K562 (cell line): ENCODE results near the gene BRD7. TPM values are rescaled to one million over a fixed set of nuclear protein-coding genes. Genes with fewer than 3 reads are reported as not detected.

Source experiments
- BACH1 ChIP-seq: fragments of 200-800 bp; sonication (Bioruptor generic); IDR thresholded peaks from 2 replicates; pipeline ENCODE4 v1.6.1; 2016; ENCODE audit warnings: missing genetic modification characterization, missing compliant biosample characterization
- CBFA2T3 ChIP-seq: fragments of 450-650 bp; IDR thresholded peaks from 2 replicates; pipeline ENCODE4 v1.6.1; 2017
- CBX1 ChIP-seq: sonication (generic); IDR thresholded peaks from 2 replicates; pipeline ENCODE4 v1.6.1; 2016; ENCODE audit warnings: antibody characterized with exemption, low read depth, mild to moderate bottlenecking
- CTBP1 ChIP-seq: fragments of 450-650 bp; IDR thresholded peaks from 2 replicates; pipeline ENCODE4 v1.6.1; 2016; ENCODE audit warnings: borderline replicate concordance
- GTF2E2 ChIP-seq: fragments of 200-800 bp; sonication (Bioruptor generic); IDR thresholded peaks from 2 replicates; pipeline ENCODE4 v1.6.1; 2016; ENCODE audit warnings: missing genetic modification characterization, missing compliant biosample characterization
- HCFC1 ChIP-seq: IDR thresholded peaks from 2 replicates; pipeline ENCODE4 v1.6.1; 2012; ENCODE audit warnings: low read depth, low read length, improper control_type of control experiment
- MAZ ChIP-seq, 2 experiments: fragments of 450-650 bp in 1 of 2; sonication (generic) in 1 of 2; formaldehyde crosslinking; IDR thresholded peaks in 1 of 2; conservative IDR thresholded peaks in 1 of 2; 2 replicates each; pipeline versions ENCODE4 v1.4.0 to v1.5.0; 2020; ENCODE audit warnings: mild to moderate bottlenecking in 1 of 2, missing genetic modification reagents in 1 of 2
- POLR2G ChIP-seq: fragments of 200-400 bp; formaldehyde crosslinking; IDR thresholded peaks from 2 replicates; pipeline ENCODE4 v1.6.1; 2017; ENCODE audit warnings: low read depth, mild to moderate bottlenecking, antibody characterized with exemption, low read length, moderate library complexity
- PTRF ChIP-seq: fragments of 450-650 bp; IDR thresholded peaks from 2 replicates; pipeline ENCODE4 v1.6.1; 2016; ENCODE audit warnings: mild to moderate bottlenecking, missing genetic modification characterization, missing compliant biosample characterization
- RAD21 ChIP-seq, 2 experiments: fragments of 250-450 bp in 1 of 2; fragments of 450-650 bp in 1 of 2; sonication (Bioruptor Pico) in 1 of 2; formaldehyde crosslinking in 1 of 2; IDR thresholded peaks in 1 of 2; conservative IDR thresholded peaks in 1 of 2; 2 replicates each; pipeline versions ENCODE4 v1.4.0 to v1.8.0; 2020 to 2022; ENCODE audit warnings: mild to moderate bottlenecking in 2 of 2, moderate library complexity in 1 of 2
- RBFOX2 ChIP-seq: fragments of 200-400 bp; formaldehyde crosslinking; IDR thresholded peaks from 2 replicates; pipeline ENCODE4 v1.6.1; 2017; ENCODE audit warnings: low read depth, mild to moderate bottlenecking, low read length, moderate library complexity
- RNF2 ChIP-seq: sonication (generic); IDR thresholded peaks from 2 replicates; pipeline ENCODE4 v1.6.1; 2016
- SMARCE1 ChIP-seq: fragments of 450-650 bp; IDR thresholded peaks from 2 replicates; pipeline ENCODE4 v1.7.1; 2016; ENCODE audit warnings: mild to moderate bottlenecking
- TOE1 ChIP-seq, 2 experiments: fragments of 450-650 bp in 1 of 2; sonication (generic) in 1 of 2; formaldehyde crosslinking in 1 of 2; IDR thresholded peaks; 2 replicates each; pipeline versions ENCODE4 v1.7.1 to v1.8.0; 2016 to 2022; ENCODE audit warnings: borderline replicate concordance in 2 of 2, mild to moderate bottlenecking in 2 of 2, antibody characterized with exemption in 1 of 2, inconsistent platforms in 1 of 2, low read depth in 1 of 2, missing genetic modification reagents in 1 of 2, moderate library complexity in 1 of 2
- ZFP1 ChIP-seq: fragments of 450-650 bp; formaldehyde crosslinking; IDR thresholded peaks from 2 replicates; pipeline ENCODE4 v1.4.0; 2020; ENCODE audit warnings: mild to moderate bottlenecking, mixed read lengths
- ZFX ChIP-seq: sonication (generic); formaldehyde crosslinking; IDR thresholded peaks from 2 replicates; pipeline ENCODE4 v1.8.0; 2022; ENCODE audit warnings: mild to moderate bottlenecking, missing genetic modification reagents, moderate library complexity
- ZNF436 ChIP-seq: fragments of 250-450, 450-650 bp; sonication (Bioruptor Pico); formaldehyde crosslinking; IDR thresholded peaks from 2 replicates; pipeline ENCODE4 v1.7.0; 2020; ENCODE audit warnings: mild to moderate bottlenecking
- ZNF764 ChIP-seq: fragments of 250-450 bp; sonication (Bioruptor Pico); IDR thresholded peaks from 2 replicates; pipeline ENCODE4 v1.4.0; 2020; ENCODE audit warnings: low read depth, mild to moderate bottlenecking, moderate library complexity
- polyA plus RNA-seq, 8 experiments: library from polyadenylated mRNA; depleted of rRNA in 4 of 8; stranded (reverse) in 5 of 8; unstranded in 3 of 8; fragments of >200 nt; fragmentation: Nextera tagmentation in 2 of 8; fragmentation: Illumina TruSeq in 1 of 8; extraction: Ambion mirVana in 2 of 8; extraction: Trizol in 1 of 8; gene quantifications; 2 replicates each; pipeline versions ENCODE4 v1.2.1 to v1.2.3, GENCODE V29; 2011 to 2014; ENCODE audit warnings: inconsistent platforms in 1 of 8, missing spikeins in 1 of 8
- total RNA-seq, 7 experiments: library from RNA; depleted of rRNA in 6 of 7; stranded (reverse); fragments of >200 nt in 6 of 7; fragmentation: Illumina TruSeq in 2 of 7; extraction: Trizol in 2 of 7; gene quantifications; 2 replicates each; pipeline versions ENCODE4 v1.2.1 to v1.2.3, GENCODE V29; 2011 to 2021; ENCODE audit warnings: low replicate concordance in 1 of 7
- TF ChIP-seq, protein P1 (sequence below): IDR thresholded peaks from 3 replicates; pipeline ENCODE4 v1.6.1; 2011; ENCODE audit warnings: borderline replicate concordance, mild to moderate bottlenecking, moderate library complexity; ENCODE audit not compliant: insufficient read length; ENCODE audit errors: extremely low read depth
- TF ChIP-seq, protein P2 (sequence below): fragments of 450-650 bp; formaldehyde crosslinking; IDR thresholded peaks from 2 replicates; pipeline ENCODE4 v1.4.0; 2020; ENCODE audit warnings: mild to moderate bottlenecking, moderate library complexity
- TF ChIP-seq, protein P3 (sequence below), 2 experiments: IDR thresholded peaks; 2 replicates each; pipeline ENCODE4 v1.6.1; 2012; ENCODE audit warnings: improper control_type of control experiment in 2 of 2, low read depth in 2 of 2, low read length in 2 of 2, borderline replicate concordance in 1 of 2

The BRD7 gene
- total and polyA plus RNA-seq, 9 of the 15 experiments (the other 6 are each of a cell fraction or from before 2014, with no cell fraction given): 20.6 to 101 (median 68.7) TPM

DNA sequence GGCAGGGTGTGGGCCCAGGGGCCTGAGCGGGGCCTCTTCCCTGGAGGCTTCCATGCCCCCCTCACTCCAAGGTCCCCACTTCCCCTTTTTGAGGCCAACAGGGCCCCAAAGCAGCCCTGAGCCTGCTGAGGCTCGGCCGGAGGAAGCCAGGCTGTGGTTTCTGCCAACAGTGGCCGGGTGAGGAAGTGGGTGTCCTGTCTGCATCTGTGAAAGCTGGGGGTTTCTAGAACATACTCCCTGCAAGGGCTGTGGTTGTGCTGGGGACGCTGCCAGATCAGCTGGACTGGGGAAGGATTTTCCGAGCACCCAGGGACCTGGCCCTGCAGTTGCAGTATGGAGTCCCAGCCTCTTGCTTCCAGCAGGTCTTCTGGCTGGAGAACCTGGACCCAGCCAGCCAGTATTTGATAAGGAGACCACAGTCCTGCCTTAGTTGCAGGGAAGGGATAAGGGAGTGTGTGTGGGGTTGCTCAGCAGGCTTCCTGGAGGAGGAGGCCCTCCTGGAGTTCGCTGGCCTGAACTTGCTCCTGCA is 86.7 kb downstream of the BRD7 start (continued):
- TF ChIP-seq, protein P1, sequence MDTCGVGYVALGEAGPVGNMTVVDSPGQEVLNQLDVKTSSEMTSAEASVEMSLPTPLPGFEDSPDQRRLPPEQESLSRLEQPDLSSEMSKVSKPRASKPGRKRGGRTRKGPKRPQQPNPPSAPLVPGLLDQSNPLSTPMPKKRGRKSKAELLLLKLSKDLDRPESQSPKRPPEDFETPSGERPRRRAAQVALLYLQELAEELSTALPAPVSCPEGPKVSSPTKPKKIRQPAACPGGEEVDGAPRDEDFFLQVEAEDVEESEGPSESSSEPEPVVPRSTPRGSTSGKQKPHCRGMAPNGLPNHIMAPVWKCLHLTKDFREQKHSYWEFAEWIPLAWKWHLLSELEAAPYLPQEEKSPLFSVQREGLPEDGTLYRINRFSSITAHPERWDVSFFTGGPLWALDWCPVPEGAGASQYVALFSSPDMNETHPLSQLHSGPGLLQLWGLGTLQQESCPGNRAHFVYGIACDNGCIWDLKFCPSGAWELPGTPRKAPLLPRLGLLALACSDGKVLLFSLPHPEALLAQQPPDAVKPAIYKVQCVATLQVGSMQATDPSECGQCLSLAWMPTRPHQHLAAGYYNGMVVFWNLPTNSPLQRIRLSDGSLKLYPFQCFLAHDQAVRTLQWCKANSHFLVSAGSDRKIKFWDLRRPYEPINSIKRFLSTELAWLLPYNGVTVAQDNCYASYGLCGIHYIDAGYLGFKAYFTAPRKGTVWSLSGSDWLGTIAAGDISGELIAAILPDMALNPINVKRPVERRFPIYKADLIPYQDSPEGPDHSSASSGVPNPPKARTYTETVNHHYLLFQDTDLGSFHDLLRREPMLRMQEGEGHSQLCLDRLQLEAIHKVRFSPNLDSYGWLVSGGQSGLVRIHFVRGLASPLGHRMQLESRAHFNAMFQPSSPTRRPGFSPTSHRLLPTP: peak; percentile 25
- no peak for TF ChIP-seq GTF2E2 (tag)
- 0 out of 2 replicates have a peak, but pooled peaks have one; percentile 38 for TF ChIP-seq CBX1
- TF ChIP-seq SMARCE1: peak; percentile 62; the same call in 1 of the 2 replicates
- TF ChIP-seq ZNF764 (CRISPR knock-in tag): no peak
- peak; percentile 31; the same call in 1 of the 2 replicates for TF ChIP-seq CTBP1
- TF ChIP-seq HCFC1: no peak
- 0 out of 2 replicates have a peak, but pooled peaks have one; percentile 16 for TF ChIP-seq POLR2G
- TF ChIP-seq PTRF (tag): no peak
- peak; percentile 45 to 56; a peak in 2 of 4 replicates for TF ChIP-seq MAZ (CRISPR knock-in tag; conservative IDR thresholded peaks at IDR 0.05 in 1 of 2, IDR thresholded peaks at IDR 0.05 in 1 of 2)
- TF ChIP-seq, protein P2, sequence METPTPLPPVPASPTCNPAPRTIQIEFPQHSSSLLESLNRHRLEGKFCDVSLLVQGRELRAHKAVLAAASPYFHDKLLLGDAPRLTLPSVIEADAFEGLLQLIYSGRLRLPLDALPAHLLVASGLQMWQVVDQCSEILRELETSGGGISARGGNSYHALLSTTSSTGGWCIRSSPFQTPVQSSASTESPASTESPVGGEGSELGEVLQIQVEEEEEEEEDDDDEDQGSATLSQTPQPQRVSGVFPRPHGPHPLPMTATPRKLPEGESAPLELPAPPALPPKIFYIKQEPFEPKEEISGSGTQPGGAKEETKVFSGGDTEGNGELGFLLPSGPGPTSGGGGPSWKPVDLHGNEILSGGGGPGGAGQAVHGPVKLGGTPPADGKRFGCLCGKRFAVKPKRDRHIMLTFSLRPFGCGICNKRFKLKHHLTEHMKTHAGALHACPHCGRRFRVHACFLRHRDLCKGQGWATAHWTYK: no peak
- TF ChIP-seq RAD21 (CRISPR knock-in tag; conservative IDR thresholded peaks at IDR 0.05 in 1 of 2, IDR thresholded peaks at IDR 0.05 in 1 of 2): peak in 1 of 2 experiments; percentile 38; a peak in 1 of 4 replicates
- peak; percentile 61 for TF ChIP-seq ZFX
- TF ChIP-seq ZNF436 (CRISPR knock-in tag): peak; percentile 89
- no peak for TF ChIP-seq TOE1 (IDR thresholded peaks at IDR 0.05; ENCODE audit: borderline replicate concordance)
- no peak for TF ChIP-seq TOE1 (CRISPR knock-in tag; IDR thresholded peaks at IDR 0.05; ENCODE audit: borderline replicate concordance, low read depth)
- no peak for TF ChIP-seq BACH1 (tag)
- TF ChIP-seq RNF2: peak; percentile 46; the same call in 1 of the 2 replicates
- TF ChIP-seq ZFP1 (CRISPR knock-in tag): no peak
- 0 out of 2 replicates have a peak, but pooled peaks have one; percentile 6 for TF ChIP-seq CBFA2T3
- TF ChIP-seq RBFOX2: 0 out of 2 replicates have a peak, but pooled peaks have one; percentile 34
- TF ChIP-seq, protein P3, sequence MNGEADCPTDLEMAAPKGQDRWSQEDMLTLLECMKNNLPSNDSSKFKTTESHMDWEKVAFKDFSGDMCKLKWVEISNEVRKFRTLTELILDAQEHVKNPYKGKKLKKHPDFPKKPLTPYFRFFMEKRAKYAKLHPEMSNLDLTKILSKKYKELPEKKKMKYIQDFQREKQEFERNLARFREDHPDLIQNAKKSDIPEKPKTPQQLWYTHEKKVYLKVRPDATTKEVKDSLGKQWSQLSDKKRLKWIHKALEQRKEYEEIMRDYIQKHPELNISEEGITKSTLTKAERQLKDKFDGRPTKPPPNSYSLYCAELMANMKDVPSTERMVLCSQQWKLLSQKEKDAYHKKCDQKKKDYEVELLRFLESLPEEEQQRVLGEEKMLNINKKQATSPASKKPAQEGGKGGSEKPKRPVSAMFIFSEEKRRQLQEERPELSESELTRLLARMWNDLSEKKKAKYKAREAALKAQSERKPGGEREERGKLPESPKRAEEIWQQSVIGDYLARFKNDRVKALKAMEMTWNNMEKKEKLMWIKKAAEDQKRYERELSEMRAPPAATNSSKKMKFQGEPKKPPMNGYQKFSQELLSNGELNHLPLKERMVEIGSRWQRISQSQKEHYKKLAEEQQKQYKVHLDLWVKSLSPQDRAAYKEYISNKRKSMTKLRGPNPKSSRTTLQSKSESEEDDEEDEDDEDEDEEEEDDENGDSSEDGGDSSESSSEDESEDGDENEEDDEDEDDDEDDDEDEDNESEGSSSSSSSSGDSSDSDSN (IDR thresholded peaks at IDR 0.05; ENCODE audit: borderline replicate concordance in 1 of 2, low read depth in 2 of 2, low read length in 2 of 2): peak in 1 of 2 experiments; percentile 52; a peak in 1 of 4 replicates
